Activated naive CD4-positive, alpha-beta T cell treated with Interleukin-2 at 50 U/mL for 16 hours (primary cell): ENCODE results near the gene NUP62.

Source experiments
- DNase-seq: peaks from one replicate; pipeline ENCODE4 v3.0.0-alpha.2; 2020

Gene NUP62

DNA sequence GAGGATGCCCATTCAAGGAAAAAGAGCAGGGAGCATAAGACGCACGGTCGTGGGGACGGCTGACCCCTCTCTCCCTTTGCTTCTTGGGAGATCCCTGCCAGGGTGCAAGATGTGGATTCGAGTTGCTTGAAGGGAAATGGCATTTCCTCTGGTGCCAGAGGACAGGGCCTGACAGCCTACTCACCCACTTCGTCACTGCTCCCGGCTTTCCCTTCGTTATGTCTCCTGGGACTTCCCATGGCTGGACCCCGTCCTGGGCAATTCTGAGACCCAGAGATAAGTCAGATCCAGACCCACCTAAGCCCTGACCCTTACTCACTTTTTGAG, 50.6 kb downstream of the NUP62 start:
- DNase-seq = no peak

DNA sequence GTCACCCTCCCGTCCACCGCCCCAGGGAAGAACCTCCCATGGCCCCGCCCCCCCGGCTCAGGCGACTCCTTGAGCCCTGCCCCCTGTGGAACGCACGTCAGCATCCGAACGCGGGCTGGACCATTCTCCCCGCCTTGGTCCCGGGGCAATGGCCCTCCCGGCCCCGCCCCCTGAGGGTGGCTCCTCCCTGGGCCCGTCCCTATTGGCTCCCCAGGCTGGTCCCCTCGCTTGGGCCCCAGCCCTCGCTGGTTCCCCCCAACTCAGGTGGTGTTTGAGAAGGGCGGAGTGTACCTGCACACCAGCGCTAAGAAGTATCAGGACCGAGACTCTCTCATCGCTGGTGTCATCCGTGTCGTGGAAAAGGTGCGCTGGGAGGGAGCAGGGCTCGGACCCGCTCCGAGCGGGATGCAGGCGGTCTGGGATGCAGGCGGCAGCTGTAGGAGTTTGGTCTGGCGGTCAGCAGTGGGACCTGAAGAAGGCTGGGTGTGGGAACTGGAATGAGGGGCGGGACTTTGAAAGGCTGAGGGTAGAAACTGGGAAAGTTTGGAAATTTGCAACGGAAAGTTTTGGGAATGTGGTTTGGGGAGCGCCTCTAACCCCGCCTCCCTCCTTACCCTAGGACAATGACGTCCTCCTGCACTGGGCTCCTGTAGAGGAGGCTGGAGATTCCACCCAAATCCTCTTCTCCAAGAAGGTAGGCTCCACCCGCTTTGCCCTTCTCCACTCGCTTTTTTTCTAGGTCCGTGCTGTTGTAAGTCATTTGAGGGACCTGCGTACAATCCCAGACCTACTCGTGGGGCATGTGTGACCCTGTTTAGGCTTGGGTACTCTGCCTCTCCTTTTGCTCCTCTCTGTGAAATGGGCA, 51.2 kb downstream of the NUP62 start:
- DNase-seq = peak; percentile 99

DNA sequence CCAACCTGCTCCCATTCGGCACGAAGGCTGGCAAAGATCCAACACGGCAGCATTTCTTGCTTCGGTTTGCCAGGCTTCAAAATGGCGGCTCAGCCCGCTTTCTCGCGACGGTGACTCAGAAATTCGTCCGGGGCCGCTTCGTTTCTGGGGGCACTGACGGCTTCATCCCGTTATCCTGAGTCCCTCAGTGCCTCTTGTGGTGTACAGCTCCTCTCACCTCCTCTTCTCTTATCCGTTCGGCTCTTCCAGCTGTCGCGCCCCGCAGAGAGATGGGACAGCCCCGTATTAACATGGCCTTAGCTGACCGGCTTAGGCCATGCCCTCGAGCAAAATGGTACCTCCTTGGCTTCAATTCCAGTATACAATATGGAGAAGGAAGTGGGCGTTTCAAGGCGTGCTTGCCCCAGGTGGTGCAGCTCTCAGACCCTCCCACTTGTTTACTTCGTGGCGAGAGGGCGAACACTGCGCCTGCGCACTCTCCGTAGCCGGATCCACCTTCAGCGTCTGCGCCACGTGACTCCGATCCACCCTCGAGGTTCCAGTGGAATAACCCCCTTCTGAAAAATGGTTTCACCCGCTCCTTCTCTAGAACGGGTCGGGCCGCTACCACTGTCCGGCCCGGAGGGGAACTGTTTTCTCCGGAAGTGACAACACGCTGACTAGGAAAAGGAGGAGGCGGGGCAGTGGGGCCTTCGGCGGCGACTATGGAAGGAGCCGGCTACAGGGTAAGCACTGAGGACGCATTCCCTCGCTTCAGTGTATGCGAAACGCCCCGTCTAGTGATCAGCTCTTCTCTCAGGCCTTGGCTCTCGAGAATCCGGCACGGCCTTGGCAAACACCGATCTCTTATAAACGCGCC, 52.1 kb downstream of the NUP62 start, which contains the start of the genes AKT1S1 and TBC1D17:
Gene AKT1S1 (minus strand): TSS at position 336 of the 859 bp plus-strand sequence. CDS start 4,060 bp downstream, outside the sequence.
Gene TBC1D17 (plus strand): TSS at position 683 of the 859 bp plus-strand sequence. CDS start 22 bp downstream, at position 705.
- DNase-seq = peak; percentile 99

DNA sequence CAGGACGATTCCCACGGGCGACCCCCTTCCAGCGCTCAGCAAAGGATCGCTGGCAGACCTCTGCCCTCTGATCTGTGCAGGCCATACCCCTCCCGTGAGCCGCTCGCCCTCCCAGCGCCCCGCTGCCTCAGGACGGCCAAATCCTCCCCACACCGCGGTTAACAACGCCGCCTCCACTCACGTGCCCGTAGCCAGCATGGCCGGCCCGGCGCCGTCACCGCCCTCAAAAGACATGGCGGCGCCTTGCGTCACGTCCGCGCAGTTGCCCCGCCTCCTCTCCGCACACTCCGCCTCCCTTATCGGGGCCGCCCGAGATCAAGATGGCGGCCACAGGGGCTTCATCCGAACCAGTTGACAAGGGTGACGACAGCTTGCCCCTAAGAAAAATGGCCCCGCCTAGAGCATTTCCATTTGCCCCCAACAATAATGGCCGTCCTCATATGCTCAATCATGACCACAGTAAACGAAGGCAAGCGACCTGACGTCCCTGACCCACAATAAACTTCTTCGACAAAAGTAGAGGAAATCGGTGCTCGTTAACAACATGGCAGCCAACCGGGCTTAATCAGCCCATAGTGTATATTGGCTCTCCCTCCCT, 52.8 kb downstream of the NUP62 start:
- DNase-seq = peak; percentile 98

DNA sequence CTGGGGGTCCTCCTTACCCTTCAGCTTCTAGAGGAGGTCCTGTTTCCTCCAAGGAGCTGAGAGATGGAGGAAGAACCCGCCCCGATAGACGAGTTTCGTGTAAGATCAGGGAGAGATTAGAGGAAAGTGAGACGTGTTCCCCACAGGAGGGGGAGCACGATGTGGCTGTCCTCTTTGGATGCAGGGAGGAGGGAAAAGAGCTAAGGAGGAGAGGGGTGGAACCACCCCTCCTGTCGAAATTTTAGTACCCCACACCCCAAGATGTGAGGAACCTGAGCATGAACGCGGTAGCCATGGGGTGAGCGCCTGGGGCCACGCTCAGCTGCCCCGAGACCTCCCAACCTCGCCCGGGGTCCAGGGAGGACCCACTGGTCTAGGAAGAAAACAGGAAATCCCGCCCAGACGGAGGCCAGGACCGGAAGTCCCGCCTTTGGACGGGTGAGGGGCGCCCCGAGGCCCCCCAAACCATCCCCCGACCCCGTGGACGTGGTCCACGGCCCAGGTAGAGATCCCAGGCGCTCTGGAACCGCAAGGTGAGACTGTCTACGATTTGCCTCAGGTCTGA, 53.4 kb downstream of the NUP62 start:
- DNase-seq = peak; percentile 65

DNA sequence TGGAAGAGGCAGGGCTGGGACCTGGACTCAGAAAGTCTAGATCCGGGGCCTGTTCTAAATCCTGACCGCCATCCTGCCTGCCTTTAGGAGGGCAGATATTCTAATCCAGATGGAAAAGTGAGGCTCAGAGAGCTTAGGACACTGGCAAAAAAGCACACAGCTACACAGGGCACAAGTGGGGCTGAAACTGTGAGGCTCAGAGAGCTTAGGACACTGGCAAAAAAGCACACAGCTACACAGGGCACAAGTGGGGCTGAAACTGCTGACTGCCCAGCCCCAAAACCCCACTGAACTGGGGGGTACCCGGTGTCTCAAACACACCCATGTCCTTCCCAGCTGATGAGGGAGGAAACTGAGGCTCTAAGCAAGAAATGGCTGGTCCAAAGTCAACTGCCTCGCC, 54.1 kb downstream of the NUP62 start:
- DNase-seq = no peak

DNA sequence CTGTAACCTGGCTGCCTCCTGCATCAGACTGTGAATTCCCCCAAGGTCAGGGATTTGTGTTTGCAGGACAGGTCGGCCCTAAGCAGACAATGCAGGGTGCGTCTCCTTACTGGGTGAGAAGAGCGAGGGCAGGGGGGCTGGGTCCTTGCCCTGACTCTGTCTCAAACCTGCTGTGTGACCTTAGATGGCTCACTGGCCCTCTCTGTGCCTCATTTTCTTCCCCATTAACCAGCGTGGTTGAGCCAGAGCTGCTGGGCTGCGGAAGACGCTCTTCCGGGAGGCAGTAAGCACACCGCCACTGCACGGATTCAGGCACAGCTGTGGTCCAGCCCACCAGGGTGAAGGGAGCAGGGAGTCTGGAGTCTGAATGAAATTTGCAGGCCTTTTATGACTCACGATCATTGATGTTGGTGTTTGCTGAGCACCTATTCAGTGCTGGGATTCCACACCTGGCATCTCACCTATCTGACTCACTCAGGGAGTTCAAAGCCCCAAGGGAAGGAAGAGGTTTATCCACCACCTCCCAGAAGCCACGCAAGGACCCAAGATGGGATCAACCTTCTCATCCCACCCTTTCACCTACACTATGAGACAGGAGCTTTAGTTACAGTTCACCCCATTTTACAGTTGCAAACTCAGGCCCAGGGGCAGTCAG, 54.7 kb downstream of the NUP62 start:
- DNase-seq = no peak

DNA sequence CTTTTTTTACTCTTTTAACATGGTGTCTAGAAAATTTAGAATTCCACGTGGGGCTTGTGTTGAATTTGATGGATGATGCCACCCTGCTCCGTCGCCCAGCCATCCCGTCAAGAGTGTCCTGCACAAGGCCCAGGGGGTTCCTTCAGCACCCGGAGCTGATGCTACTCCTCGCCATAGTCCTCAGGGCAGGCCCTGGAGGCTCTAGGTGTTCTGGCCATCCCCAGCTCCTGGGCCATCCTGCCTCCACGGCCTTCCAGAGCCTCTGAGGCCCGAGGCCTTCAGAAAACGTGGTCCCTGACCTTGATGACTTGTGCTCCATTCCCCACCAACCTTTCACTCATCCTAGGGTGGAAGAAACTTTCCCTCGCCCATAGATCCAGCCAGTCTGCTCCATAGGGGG, 55.5 kb downstream of the NUP62 start:
- no peak for DNase-seq

DNA sequence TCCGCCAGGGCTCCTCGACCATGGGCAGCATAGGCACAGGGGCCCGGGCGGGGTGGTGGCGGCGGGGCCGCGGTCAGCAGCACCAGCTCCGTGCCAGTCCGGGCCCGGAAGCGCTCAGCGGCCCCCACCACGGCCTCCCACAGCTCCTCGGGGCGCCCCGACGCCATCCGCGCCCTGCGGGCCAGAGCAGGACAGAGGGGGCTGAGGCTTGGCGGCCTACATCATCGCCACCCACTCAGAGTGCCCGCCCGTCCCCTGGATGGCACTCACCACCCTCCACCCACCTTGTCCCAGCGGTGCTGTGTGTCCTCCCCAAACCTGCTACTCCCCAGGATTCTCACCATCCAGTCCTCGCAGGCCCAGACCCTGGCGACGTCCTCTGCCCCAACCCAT, 56.2 kb downstream of the NUP62 start:
- no peak for DNase-seq

DNA sequence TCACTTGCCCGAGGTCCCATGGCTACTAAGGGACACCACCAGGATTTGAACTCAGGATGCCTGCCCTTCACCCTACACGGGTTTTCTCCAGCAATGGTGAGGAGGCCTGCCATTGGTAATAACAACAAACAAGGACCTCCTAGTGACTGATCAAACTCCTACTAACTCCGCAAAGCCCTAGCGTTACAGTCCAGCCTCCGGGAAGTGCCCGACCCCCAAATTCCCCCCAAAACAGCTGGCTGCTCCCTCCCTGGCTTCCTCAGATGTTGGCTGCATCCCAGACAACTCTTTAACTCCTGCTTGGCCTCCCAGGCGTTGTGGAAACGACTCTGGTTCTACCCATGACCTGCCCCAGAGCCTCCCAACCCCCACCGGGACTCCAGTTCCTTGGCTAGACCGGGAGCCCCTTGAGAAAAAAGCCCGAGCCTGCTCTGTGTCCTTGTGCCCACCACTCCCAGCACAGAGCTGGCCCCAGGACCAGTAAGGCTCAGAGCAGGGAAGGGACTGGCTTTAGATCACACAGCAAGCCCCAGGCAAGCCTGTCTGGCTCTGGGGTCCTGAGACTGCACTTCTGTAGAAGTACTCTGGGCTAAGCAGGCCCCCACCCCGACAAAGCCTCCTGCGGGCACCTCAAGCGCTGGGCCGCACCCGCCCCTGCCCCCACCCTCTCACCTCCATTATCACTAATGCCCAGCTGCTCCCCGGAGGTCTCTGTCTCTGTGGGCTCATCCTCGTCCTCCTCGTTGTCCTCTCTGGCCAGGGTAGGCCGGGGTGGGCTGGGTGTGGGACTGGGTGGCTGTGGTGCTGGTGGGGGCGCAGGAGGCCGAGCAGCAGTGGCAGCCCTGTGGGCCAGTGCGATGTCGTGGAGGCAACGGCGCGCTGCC, 56.8 kb downstream of the NUP62 start:
- no peak for DNase-seq

DNA sequence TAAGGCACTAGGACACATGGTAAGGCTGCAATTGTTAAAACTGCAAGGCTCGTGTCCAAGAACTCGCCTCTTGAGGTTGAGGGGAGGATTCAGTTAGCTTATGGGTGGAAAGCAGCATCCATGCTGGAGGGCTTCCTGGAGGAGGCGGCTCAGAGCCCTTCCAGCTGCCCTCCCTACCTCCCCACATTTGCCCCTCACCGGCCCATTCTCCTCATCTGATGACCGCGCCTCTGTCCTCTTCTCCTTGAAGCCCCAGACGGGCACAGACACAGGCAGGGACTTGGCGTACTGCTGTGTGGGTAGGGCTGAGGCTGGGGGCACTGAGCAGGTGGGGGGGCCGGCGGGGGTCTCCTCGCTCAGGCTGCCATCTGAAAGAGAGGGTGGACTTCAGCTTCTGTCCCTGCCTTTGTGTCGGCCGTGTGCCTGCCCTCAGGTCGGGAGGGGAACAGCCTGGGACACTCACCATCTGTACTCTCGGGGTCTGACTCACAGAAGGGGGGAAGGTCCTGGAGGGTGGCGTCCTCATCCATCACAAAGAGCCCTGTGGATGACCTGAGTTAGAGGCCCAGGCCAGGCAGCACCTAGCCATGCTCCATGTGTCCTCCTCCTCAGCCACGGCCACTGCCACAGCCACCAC, 57.8 kb downstream of the NUP62 start:
- no peak for DNase-seq

DNA sequence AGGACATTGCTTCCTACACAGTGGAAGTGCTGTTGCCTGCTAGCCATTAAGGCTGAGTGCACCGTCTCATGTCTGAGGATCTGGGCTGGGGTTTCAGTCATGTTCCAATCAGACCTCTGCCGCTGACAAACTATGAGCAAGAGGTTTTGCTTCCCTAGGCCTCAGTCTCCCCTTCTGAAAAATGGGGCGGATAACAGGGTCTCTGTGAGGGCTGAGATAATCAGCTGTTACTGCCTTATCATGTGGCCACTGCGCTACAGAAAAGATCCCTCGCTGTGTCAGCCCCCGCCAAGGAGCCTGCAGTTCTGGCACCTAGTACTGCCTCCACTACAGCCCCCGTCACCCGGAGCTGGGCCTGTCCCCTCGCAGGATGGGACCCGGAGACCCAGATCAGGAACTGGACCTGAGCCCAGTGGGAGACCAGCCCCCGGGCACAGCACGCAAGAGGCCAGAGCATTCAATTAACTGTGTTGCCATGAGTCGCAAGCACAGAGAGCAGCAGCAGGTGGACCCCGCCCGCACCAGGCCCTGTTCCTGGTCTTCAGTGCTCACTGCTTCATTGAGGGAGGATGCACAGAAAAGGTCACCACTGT, 58.9 kb downstream of the NUP62 start:
- DNase-seq = no peak

DNA sequence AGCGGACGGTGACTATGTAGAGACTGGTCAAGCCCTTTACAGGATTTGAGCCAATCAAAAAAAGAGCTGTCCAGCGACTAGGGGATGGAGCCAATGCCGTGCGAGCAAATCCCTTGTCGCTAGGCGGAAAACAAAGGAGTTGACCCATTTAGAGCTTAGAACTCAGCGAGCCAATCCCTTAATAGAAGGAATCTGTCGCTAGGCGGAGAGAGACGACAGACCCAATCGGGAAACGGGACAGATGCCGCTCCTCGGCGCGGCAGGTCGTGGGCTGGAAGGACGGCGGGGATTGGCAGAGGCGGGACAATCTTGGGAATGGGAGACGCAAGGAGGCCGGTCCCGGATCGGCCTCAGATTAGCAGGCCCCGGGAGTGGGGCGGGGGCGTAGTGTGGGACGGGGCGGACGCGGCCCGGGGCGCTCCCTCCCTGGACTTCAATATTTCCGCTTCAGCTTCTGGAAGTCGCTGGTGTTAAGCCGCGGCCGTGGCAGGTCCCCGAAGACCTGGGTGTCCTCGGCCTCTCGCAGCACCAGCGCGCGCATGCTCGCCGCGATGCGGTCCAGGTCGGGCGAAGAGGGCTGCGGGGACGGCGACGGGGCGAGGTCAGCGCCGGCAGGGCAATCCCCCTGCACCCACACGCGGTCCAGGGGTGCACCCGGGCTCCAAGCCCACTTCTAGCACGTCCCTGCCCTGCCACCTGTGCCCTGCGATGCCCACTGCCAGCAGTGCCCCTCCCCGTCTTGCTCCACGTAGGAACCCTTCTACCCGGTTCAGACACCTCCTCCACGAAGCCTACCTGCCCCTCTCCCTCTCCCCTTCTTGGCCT, 59.6 kb downstream of the NUP62 start:
- DNase-seq = peak; percentile 91

DNA sequence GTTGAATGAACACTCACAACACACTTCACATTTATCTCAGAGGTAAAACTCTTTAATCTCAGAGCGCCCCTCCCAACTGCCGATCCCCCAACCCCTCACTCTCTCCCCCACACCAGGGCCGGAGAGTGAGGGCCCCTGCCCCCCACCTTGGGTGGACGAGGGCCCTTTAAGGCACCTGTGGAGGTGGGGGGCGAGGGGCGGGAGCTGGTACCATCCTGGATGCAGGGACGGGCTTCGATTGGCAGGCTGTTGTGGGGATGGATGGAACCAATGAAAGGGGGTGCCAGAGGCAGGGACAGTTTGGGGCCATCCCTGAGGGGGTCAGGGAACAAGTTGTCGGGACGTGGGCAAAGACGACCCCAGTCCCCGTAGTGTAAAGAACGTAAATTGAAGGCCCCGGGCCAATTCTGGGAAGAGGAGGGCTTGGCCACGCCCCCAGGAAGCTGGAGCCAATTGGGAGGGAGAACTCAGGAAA, 60.3 kb downstream of the NUP62 start:
- no peak for DNase-seq

DNA sequence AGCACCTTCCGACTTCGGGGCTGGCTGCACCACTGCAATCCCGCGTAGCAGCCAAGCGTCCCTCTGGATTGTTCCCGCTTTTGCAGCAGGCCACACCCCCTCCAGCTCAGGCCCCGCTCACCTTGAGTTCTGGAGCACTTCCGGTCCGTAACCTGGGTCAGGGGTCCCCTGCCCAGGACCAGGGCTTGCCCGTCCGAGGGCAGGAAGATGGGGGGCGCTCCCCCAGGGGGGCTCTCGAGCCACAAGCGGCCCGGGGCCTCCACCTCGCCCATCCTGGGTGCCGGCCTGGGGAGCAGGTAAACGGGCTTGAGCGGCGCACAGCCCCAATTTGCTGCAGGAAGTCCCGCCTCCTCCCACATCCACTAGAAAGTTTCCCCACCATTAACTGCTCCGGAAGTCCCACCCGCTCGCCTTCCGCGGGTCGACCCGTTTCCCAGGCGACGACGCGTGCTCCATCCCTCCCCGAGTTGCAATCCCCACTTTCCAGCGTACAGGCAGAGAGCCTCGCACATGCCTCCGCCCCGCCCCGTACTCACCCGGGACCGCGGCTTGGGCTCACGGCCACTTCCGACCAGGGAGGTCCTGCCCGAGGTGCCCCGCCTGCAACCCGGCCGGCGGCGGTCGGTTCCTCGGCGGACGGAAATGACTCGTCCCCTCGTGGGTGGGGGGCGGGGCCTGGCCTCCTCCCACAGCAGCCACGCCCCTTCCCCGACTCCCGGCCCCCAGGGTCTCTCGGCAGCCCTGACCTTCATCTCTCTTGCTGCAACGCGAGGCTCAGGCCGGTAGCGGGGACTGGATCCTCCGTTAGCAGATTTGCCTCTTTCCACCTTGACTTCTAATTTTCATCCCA, 62.1 kb downstream of the NUP62 start, which contains the start of gene PNKP:
Gene PNKP (minus strand): TSS at position 644 of the 850 bp plus-strand sequence. CDS start 372 bp downstream, at position 272.
- peak; percentile 87 for DNase-seq

DNA sequence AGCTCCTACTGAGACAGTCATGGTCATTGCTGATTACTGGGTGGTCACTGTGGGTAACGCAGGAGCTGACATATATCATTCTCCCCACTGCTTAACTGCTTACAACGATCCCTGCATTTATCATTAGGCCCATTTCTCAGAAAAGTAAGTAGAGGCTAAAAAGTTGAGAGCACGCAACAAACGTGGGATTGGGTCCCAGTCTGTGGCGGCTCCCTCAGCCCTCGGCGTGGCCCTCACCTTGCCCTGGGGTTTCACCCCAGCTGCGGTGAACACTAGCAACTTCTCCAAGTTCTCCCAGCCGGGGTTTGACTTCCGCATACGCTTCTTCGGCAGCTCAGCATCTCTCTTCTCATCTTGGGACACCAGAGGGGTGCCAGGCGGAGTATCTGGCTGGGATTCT, 64.4 kb downstream of the NUP62 start:
- no peak for DNase-seq

DNA sequence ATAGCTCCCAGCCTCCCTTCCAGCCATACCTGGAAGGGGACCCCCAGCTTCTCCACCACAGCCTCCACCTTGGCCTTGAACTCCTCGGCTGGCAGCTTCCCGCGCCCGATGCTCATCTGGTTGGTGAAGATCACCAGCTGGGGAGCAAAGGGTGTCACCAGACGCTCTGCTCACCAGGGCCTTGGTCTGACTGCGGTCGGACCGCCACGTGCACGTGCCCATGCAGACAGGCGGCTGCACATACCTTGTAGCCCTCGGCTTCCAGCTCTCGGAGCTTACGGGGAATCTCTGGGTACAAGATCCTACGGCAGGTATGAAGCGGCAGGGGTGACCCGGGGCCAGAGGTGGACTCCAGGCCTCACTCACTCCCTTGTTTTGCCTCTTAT, 65.4 kb downstream of the NUP62 start:
- no peak for DNase-seq

DNA sequence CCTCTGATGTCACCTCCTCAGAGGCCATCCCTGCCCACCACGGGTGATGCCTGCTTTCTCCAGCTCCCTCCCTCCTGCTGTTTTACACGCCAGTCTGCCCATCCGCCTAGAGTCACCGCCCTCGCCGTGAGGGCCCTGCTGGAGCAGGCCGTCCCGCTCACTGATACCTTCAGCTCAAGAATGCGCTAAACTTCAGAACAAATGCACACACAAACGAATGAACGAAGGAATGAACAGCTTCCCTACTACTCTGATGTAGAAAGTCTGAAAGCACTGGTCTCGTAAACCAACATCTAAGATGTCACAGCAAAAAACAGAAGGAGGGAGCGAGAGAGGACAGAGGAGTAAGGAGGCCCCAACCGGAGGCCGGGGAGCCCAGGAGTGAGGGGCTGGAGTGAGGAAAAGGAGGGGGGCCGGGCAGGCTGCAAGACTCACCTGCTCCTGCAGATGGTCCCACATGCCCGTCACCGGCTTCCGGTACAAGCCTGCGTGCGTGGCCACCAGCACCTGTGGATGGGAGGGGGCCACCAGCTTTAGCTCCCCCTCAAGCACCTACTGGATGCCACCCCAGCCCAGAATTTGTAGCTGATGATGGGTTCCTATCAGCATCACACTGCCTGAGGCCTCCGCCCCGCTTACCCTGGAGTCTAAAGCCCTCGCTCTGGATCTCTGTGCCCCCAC, 65.9 kb downstream of the NUP62 start:
- DNase-seq = no peak
